Measurements from ENCODE around the gene LCN10. TPM values are rescaled to one million over a fixed set of nuclear protein-coding genes. Genes with fewer than 3 reads are reported as not detected.

The LCN10 gene
- total and polyA plus RNA-seq, 5 donors from 2014 or later, result 0.30 to 3.9 (median 2.6) TPM

GRCh38 chr9:136693135-136693489, 49.6 kb downstream of the LCN10 start:
- no peak overlapping the region for H3K27ac Mint-ChIP-seq
- H3K9me3 Mint-ChIP-seq, result peaks cover 0 to 3% (median 0%) of the 10 kb centered on the region in 7 donors
- Histone ChIP-seq H3K9me3 (ENCODE audit: control insufficient read depth in 2 of 2, low read length in 2 of 2) (no peaks in the 10 kb centered on the region), H3K36me3 (ENCODE audit: control insufficient read depth, insufficient read depth, low read length) (no peaks in the 10 kb centered on the region), H3K4me1 (ENCODE audit: control insufficient read depth, insufficient read depth, low read length, poor library complexity, severe bottlenecking) (no peaks in the 10 kb centered on the region), H3K27ac (ENCODE audit: insufficient read depth, low read length, poor library complexity, severe bottlenecking) (no peak overlapping the region), H3K27me3 (ENCODE audit: control insufficient read depth, insufficient read depth, low read length) (no peaks in the 10 kb centered on the region), H3K4me3 (ENCODE audit: low read depth, low read length) (no peak overlapping the region)
- H3K27me3 Mint-ChIP-seq, result peaks cover 6% of the 10 kb centered on the region
- peaks cover 0 to 2% (median under 1%) of the 10 kb centered on the region in 4 donors for H3K4me1 Mint-ChIP-seq
- H3K36me3 Mint-ChIP-seq, result no peaks in the 10 kb centered on the region
- peak overlapping the region in 1 of 4 donors; percentile 82 for H3K4me3 Mint-ChIP-seq
- ATAC-seq (ENCODE audit: low read depth in 2 of 2) (no peak), DNase-seq (no peak)

- Histone ChIP-seq H3K27ac (ENCODE audit: insufficient read depth, low read length, poor library complexity, severe bottlenecking) (no peak overlapping the region), H3K4me3 (ENCODE audit: low read depth, low read length) (no peak overlapping the region), H3K4me1 (ENCODE audit: control insufficient read depth, insufficient read depth, low read length, poor library complexity, severe bottlenecking) (no peaks in the 10 kb centered on the region), H3K27me3 (ENCODE audit: control insufficient read depth, insufficient read depth, low read length) (no peaks in the 10 kb centered on the region), H3K36me3 (ENCODE audit: control insufficient read depth, insufficient read depth, low read length) (no peaks in the 10 kb centered on the region), H3K9me3 (ENCODE audit: control insufficient read depth in 2 of 2, low read length in 2 of 2) (no peaks in the 10 kb centered on the region)
- H3K27me3 Mint-ChIP-seq, result peaks cover 6% of the 10 kb centered on the region
- ATAC-seq (ENCODE audit: low read depth in 2 of 2), result no peak
- no peak overlapping the region for H3K27ac Mint-ChIP-seq
- no peaks in the 10 kb centered on the region for H3K36me3 Mint-ChIP-seq
- DNase-seq, result no peak
- no peak overlapping the region for H3K4me3 Mint-ChIP-seq
- peaks cover 0 to 2% (median 0%) of the 10 kb centered on the region in 7 donors for H3K9me3 Mint-ChIP-seq
- peaks cover 0 to 2% (median under 1%) of the 10 kb centered on the region in 4 donors for H3K4me1 Mint-ChIP-seq
Observed at GRCh38 chr9:136692185-136693134, 50.3 kb downstream of the LCN10 start.

GRCh38 chr9:136691316-136692184, 51.2 kb downstream of the LCN10 start:
- Histone ChIP-seq H3K27ac (ENCODE audit: insufficient read depth, low read length, poor library complexity, severe bottlenecking) (no peak overlapping the region), H3K9me3 (ENCODE audit: control insufficient read depth in 2 of 2, low read length in 2 of 2) (no peaks in the 10 kb centered on the region), H3K36me3 (ENCODE audit: control insufficient read depth, insufficient read depth, low read length) (no peaks in the 10 kb centered on the region), H3K4me1 (ENCODE audit: control insufficient read depth, insufficient read depth, low read length, poor library complexity, severe bottlenecking) (peaks cover 2% of the 10 kb centered on the region), H3K4me3 (ENCODE audit: low read depth, low read length) (no peak overlapping the region), H3K27me3 (ENCODE audit: control insufficient read depth, insufficient read depth, low read length) (no peaks in the 10 kb centered on the region)
- Mint-ChIP-seq H3K4me3 (no peak overlapping the region), H3K27ac (no peak overlapping the region), H3K27me3 (peaks cover 6% of the 10 kb centered on the region), H3K9me3 (peaks cover 0 to 2% (median 0%) of the 10 kb centered on the region in 7 donors), H3K4me1 (no peaks in the 10 kb centered on the region), H3K36me3 (no peaks in the 10 kb centered on the region)
- DNase-seq (no peak), ATAC-seq (ENCODE audit: low read depth in 2 of 2) (no peak)

- H3K27ac ChIP-seq (ENCODE audit: insufficient read depth, low read length, poor library complexity, severe bottlenecking), result no peak overlapping the region
- no peaks in the 10 kb centered on the region for H3K9me3 ChIP-seq (ENCODE audit: control insufficient read depth in 2 of 2, low read length in 2 of 2)
- DNase-seq (no peak), ATAC-seq (ENCODE audit: low read depth in 2 of 2) (no peak)
- H3K4me3 ChIP-seq (ENCODE audit: low read depth, low read length), result no peak overlapping the region
- peaks cover 9% of the 10 kb centered on the region for H3K4me1 ChIP-seq (ENCODE audit: control insufficient read depth, insufficient read depth, low read length, poor library complexity, severe bottlenecking)
- H3K4me1 Mint-ChIP-seq, result peaks cover 0 to 5% (median 0%) of the 10 kb centered on the region in 4 donors
- H3K36me3 Mint-ChIP-seq, result no peaks in the 10 kb centered on the region
- H3K27me3 ChIP-seq (ENCODE audit: control insufficient read depth, insufficient read depth, low read length), result no peaks in the 10 kb centered on the region
- no peak overlapping the region for H3K4me3 Mint-ChIP-seq
- H3K27me3 Mint-ChIP-seq, result peaks cover 6% of the 10 kb centered on the region
- H3K9me3 Mint-ChIP-seq, result peaks cover 0 to 2% (median 0%) of the 10 kb centered on the region in 7 donors
- H3K36me3 ChIP-seq (ENCODE audit: control insufficient read depth, insufficient read depth, low read length), result no peaks in the 10 kb centered on the region
- no peak overlapping the region for H3K27ac Mint-ChIP-seq
Observed at GRCh38 chr9:136690806-136691261, 51.9 kb downstream of the LCN10 start.

GRCh38 chr9:136690104-136690805, 52.5 kb downstream of the LCN10 start:
- Mint-ChIP-seq H3K9me3 (peaks cover 0 to 2% (median 0%) of the 10 kb centered on the region in 7 donors), H3K4me3 (no peak overlapping the region), H3K27ac (no peak overlapping the region), H3K4me1 (peaks cover 0 to 6% (median 0%) of the 10 kb centered on the region in 4 donors), H3K27me3 (peaks cover 6% of the 10 kb centered on the region), H3K36me3 (no peaks in the 10 kb centered on the region)
- Histone ChIP-seq H3K4me3 (ENCODE audit: low read depth, low read length) (no peak overlapping the region), H3K4me1 (ENCODE audit: control insufficient read depth, insufficient read depth, low read length, poor library complexity, severe bottlenecking) (peaks cover 15% of the 10 kb centered on the region), H3K36me3 (ENCODE audit: control insufficient read depth, insufficient read depth, low read length) (no peaks in the 10 kb centered on the region), H3K27me3 (ENCODE audit: control insufficient read depth, insufficient read depth, low read length) (no peaks in the 10 kb centered on the region), H3K9me3 (ENCODE audit: control insufficient read depth in 2 of 2, low read length in 2 of 2) (no peaks in the 10 kb centered on the region), H3K27ac (ENCODE audit: insufficient read depth, low read length, poor library complexity, severe bottlenecking) (no peak overlapping the region)
- DNase-seq (no peak), ATAC-seq (ENCODE audit: low read depth in 2 of 2) (no peak)

GRCh38 chr9:136689108-136689460, 53.7 kb downstream of the LCN10 start:
- DNase-seq (no peak), ATAC-seq (ENCODE audit: low read depth in 2 of 2) (no peak)
- Histone ChIP-seq H3K36me3 (ENCODE audit: control insufficient read depth, insufficient read depth, low read length) (no peaks in the 10 kb centered on the region), H3K27ac (ENCODE audit: insufficient read depth, low read length, poor library complexity, severe bottlenecking) (no peak overlapping the region), H3K27me3 (ENCODE audit: control insufficient read depth, insufficient read depth, low read length) (no peaks in the 10 kb centered on the region), H3K4me1 (ENCODE audit: control insufficient read depth, insufficient read depth, low read length, poor library complexity, severe bottlenecking) (peaks cover 15% of the 10 kb centered on the region), H3K4me3 (ENCODE audit: low read depth, low read length) (no peak overlapping the region), H3K9me3 (ENCODE audit: control insufficient read depth in 2 of 2, low read length in 2 of 2) (no peaks in the 10 kb centered on the region)
- no peaks in the 10 kb centered on the region for H3K27me3 Mint-ChIP-seq
- peak overlapping the region in 1 of 3 donors; percentile 77 for H3K27ac Mint-ChIP-seq
- peaks cover 0 to 2% (median 0%) of the 10 kb centered on the region in 7 donors for H3K9me3 Mint-ChIP-seq
- H3K4me3 Mint-ChIP-seq, result peak overlapping the region; percentile 26 to 71 (median 64)
- peaks cover 0 to 6% (median 0%) of the 10 kb centered on the region in 4 donors for H3K4me1 Mint-ChIP-seq
- no peaks in the 10 kb centered on the region for H3K36me3 Mint-ChIP-seq
